Measurements from ENCODE around the gene AGAP3. TPM values are rescaled to one million over a fixed set of nuclear protein-coding genes. Genes with fewer than 3 reads are reported as not detected.

The AGAP3 gene
- total RNA-seq, 1 experiment from 2014 or later: 126 TPM

DNA sequence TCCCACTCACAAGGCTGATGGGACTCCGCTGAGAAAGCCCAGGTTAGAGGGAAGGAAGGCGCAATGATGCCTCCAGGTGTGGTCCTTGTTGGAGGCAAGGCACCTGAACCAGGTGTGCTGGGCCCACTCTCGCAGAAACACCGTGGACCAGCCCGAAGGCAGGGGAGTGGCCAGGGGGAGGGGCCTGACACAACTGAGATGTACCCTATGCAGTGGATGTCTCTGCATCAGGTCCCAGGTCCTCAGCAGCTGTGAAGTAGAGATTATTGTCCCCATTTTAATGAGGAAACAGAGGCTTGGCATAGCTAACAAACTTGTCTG lies 49.2 kb downstream of the AGAP3 start (continued):
- TF ChIP-seq, protein P1, sequence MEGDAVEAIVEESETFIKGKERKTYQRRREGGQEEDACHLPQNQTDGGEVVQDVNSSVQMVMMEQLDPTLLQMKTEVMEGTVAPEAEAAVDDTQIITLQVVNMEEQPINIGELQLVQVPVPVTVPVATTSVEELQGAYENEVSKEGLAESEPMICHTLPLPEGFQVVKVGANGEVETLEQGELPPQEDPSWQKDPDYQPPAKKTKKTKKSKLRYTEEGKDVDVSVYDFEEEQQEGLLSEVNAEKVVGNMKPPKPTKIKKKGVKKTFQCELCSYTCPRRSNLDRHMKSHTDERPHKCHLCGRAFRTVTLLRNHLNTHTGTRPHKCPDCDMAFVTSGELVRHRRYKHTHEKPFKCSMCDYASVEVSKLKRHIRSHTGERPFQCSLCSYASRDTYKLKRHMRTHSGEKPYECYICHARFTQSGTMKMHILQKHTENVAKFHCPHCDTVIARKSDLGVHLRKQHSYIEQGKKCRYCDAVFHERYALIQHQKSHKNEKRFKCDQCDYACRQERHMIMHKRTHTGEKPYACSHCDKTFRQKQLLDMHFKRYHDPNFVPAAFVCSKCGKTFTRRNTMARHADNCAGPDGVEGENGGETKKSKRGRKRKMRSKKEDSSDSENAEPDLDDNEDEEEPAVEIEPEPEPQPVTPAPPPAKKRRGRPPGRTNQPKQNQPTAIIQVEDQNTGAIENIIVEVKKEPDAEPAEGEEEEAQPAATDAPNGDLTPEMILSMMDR (IDR thresholded peaks at IDR 0.05 in 2 of 3, conservative IDR thresholded peaks at IDR 0.05 in 1 of 3; ENCODE audit: borderline replicate concordance in 1 of 3, insufficient read depth in 1 of 3, low read depth in 2 of 3, low read length in 2 of 3): no peak
- TF ChIP-seq CBX3 (IDR thresholded peaks at IDR 0.05; ENCODE audit: low read depth) (no peak), SIN3A (IDR thresholded peaks at IDR 0.05; ENCODE audit: low read depth) (no peak), TCF7L2 (IDR thresholded peaks at IDR 0.05; ENCODE audit: borderline replicate concordance, extremely low read depth, insufficient read depth, insufficient read length) (no peak)

DNA sequence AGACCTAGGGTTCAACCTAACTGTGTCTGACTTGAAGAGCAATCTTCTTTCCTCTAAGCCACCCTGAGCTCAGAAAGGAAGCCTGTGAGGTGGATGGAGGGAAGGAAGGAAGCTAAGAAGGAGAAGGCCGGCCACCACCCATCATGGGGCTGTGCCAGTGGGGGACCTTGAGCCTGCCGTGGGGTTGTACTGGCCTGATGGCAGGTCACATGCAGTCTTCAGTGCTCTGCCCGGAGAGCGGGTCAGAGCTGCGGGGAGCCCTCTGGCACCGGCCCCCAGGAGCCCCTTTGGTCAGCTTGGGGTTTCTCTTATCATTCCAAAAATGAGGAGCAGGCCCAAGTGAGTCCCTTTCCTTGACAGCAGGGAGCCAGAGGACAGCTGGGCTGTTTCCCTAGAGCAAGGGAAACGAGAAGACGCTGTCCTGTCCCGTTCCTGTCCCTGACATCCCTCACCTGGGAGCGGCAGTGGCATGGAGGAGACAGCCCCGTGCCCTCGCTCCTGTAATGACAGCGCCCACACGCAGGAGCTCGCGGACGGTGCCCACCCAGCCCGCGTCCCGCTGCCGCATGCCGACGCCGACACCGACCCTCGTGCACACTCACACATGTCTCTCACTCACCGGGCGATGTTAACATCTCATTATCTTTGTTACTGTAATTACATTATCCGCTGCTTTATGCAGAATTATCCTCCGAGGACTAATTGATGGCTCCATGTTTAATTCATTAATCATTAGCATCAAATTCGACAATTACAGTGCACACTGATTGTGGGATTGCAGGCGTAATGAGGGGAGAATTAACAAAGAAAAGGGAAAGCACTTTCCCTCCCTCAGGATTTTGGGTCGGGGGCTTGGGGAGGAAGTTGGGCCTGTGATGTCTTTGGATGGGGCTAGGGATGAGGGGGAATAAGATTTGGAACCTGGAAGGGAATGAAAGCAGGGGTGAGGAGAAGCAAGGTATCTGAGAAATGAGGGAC lies 49.9 kb downstream of the AGAP3 start:
- BruUV-seq (replicated peaks): no TSS peak
- POLR2A ChIA-PET: no interaction called here
- TF ChIP-seq, protein P2, sequence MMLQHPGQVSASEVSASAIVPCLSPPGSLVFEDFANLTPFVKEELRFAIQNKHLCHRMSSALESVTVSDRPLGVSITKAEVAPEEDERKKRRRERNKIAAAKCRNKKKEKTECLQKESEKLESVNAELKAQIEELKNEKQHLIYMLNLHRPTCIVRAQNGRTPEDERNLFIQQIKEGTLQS (IDR thresholded peaks at IDR 0.05): no peak
- TF ChIP-seq ZFX (IDR thresholded peaks at IDR 0.05) (no peak), POLR2AphosphoS5 (IDR thresholded peaks at IDR 0.05; ENCODE audit: low read depth, low read length) (no peak), CEBPB (IDR thresholded peaks at IDR 0.05; ENCODE audit: low read depth) (no peak), EZH2phosphoT487 (IDR thresholded peaks at IDR 0.05; ENCODE audit: borderline replicate concordance) (no peak)
- H3K27me3 ChIP-seq (ENCODE audit: insufficient read depth, low read length): no peaks in the 10 kb centered on the region
- RAD21 ChIA-PET (ENCODE audit: low non-redundant PET in 1 of 2, low total read pairs in 2 of 2, uncharacterized antibody in 2 of 2, unreplicated experiment in 2 of 2): no interaction called here
- H3K4me1 ChIP-seq (ENCODE audit: control insufficient read depth in 1 of 2, insufficient read depth in 2 of 2, low read length in 2 of 2): no peaks in the 10 kb centered on the region
- no peak overlapping the region for H3K9ac ChIP-seq (ENCODE audit: low read length)
- H3K79me2 ChIP-seq (ENCODE audit: insufficient read depth, low read length): no peaks in the 10 kb centered on the region
- CTCF ChIA-PET: interaction anchor here (0.6 kb wide), 1 partner anchor 92 kb away, joined by 3 read pairs; no protein-coding TSS in a partner anchor
- no peaks in the 10 kb centered on the region for H3K9me2 ChIP-seq (ENCODE audit: insufficient read depth)
- H3K27ac ChIP-seq (ENCODE audit: low read depth, low read length): no peak overlapping the region
- H3K36me3 ChIP-seq (ENCODE audit: control insufficient read depth in 1 of 2, insufficient read depth in 2 of 2, low read length in 2 of 2): peaks cover 5 to 14% of the 10 kb centered on the region in 2 experiments; a peak in 3 of 4 replicates
- no peak overlapping the region for H3K4me2 ChIP-seq (ENCODE audit: low read length)
- no peak overlapping the region for H2AFZ ChIP-seq (ENCODE audit: low read depth, low read length, poor library complexity, severe bottlenecking)
- intact Hi-C loops (cut with micrococcal nuclease): no loop called here
- no peaks in the 10 kb centered on the region for H4K20me1 ChIP-seq (ENCODE audit: insufficient read depth)
- no peak overlapping the region for H3K4me3 ChIP-seq (replicated peaks in 1 of 2; ENCODE audit: low read depth in 1 of 2, low read length in 2 of 2)
- DNase-seq (ENCODE audit: low read depth, low spot score) (no peak), ATAC-seq (no peak)
- H3K9me3 ChIP-seq (ENCODE audit: control insufficient read depth in 1 of 2, insufficient read depth in 1 of 2, low read depth in 1 of 2, low read length in 2 of 2): no peaks in the 10 kb centered on the region
